Left lung (tissue), 10 donors: ENCODE data around the gene ZNF710. TPM values are rescaled to one million over a fixed set of nuclear protein-coding genes. Genes with fewer than 3 reads are reported as not detected.

Source experiments
- ATAC-seq: fragments of 200-7000 bp; cut with Tn5 transposase; one replicate; pipeline ENCODE4 v1.9.1; 2020; ENCODE audit warnings: moderate library complexity
- DNase-seq, 4 donors: peaks; one replicate each; pipeline ENCODE4 v3.0.0-alpha.2; 2013 to 2020
- H3K27ac ChIP-seq, 2 donors: fragments of 200-600 bp; sonication (generic) in 1 of 2; one replicate each; pipeline versions ENCODE4 v1.5.0 to v1.8.0; 2020 to 2021
- H3K27me3 ChIP-seq, 2 donors: fragments of 200-600 bp; sonication (generic) in 1 of 2; one replicate each; pipeline versions ENCODE4 v1.5.0 to v1.8.0; 2020 to 2021
- H3K36me3 ChIP-seq, 2 donors: fragments of 200-600 bp; sonication (generic) in 1 of 2; one replicate each; pipeline versions ENCODE4 v1.5.0 to v1.8.0; 2020 to 2021
- H3K4me1 ChIP-seq, 2 donors: fragments of 200-600 bp; one replicate each; pipeline ENCODE4 v1.8.0; 2021
- H3K4me3 ChIP-seq, 2 donors: fragments of 200-600 bp; sonication (generic) in 1 of 2; one replicate each; pipeline versions ENCODE4 v1.5.0 to v1.8.0; 2020 to 2021; ENCODE audit warnings: mild to moderate bottlenecking in 1 of 2
- H3K9me3 ChIP-seq, 2 donors: fragments of 200-600 bp; sonication (generic) in 1 of 2; one replicate each; pipeline versions ENCODE4 v1.5.0 to v1.8.0; 2020 to 2021
- intact Hi-C, 2 donors: fragments of 100-400 bp; cut with DNase I; formaldehyde crosslinking; loops; one replicate each; pipeline versions ENCODE4 v1.11.2 to v1.14.2; 2022
- polyA plus RNA-seq, 6 donors: library from polyadenylated mRNA; unstranded; fragments of 120-200 nt; gene quantifications; one replicate each; pipeline ENCODE4 v1.2.1, GENCODE V29; 2013; ENCODE audit not compliant: insufficient read length in 6 of 6
- total RNA-seq, 2 donors: library from RNA; stranded (reverse); fragmentation: NEBNext Ultra II Directional; extraction: Animal tissue kit (Norgen Biotek cat#: 25700); gene quantifications; one replicate each; pipeline ENCODE4 v1.2.1, GENCODE V29; 2021
- TF ChIP-seq, protein P1 (sequence below), 2 donors: fragments of 200-600 bp; sonication (generic) in 1 of 2; IDR thresholded peaks; one replicate each; pipeline versions ENCODE4 v1.5.0 to v1.8.0; 2021; ENCODE audit warnings: antibody characterized with exemption in 2 of 2
- donor health status: DM: no; HTN: yes; CAD: no.
- donor health status: DM: no; HTN: no; CAD: no.

The ZNF710 gene
- total and polyA plus RNA-seq, 8 donors, result 27.9 to 53.7 (median 39.9) TPM

DNA sequence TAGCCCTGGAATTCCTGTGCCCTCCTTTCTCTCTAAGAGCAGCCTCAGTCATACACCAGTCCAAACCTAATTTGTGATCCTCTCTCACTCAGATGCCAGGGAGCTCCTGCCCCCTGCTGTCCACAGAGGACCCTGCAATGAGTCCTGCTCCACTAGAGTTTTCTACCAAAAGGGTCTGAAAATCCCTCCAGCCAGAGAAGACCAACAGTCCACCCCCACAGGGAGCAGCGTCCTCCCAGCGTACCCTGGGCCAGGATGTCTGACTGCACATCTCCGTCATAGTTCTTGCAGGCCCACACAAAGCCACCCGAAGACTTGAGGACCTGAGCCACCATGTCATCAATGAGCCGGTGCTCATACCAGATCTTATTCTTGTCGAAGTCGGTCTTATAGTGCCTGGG lies 85.7 kb downstream of the ZNF710 start:
- Histone ChIP-seq H3K36me3 (peaks cover 0 to 89% of the 10 kb centered on the region in 2 donors), H3K27me3 (no peaks in the 10 kb centered on the region), H3K4me1 (peaks cover 0 to 15% of the 10 kb centered on the region in 2 donors), H3K27ac (no peak overlapping the region), H3K4me3 (no peak overlapping the region), H3K9me3 (no peaks in the 10 kb centered on the region)
- peak; percentile 76 for ATAC-seq
- TF ChIP-seq, protein P1, sequence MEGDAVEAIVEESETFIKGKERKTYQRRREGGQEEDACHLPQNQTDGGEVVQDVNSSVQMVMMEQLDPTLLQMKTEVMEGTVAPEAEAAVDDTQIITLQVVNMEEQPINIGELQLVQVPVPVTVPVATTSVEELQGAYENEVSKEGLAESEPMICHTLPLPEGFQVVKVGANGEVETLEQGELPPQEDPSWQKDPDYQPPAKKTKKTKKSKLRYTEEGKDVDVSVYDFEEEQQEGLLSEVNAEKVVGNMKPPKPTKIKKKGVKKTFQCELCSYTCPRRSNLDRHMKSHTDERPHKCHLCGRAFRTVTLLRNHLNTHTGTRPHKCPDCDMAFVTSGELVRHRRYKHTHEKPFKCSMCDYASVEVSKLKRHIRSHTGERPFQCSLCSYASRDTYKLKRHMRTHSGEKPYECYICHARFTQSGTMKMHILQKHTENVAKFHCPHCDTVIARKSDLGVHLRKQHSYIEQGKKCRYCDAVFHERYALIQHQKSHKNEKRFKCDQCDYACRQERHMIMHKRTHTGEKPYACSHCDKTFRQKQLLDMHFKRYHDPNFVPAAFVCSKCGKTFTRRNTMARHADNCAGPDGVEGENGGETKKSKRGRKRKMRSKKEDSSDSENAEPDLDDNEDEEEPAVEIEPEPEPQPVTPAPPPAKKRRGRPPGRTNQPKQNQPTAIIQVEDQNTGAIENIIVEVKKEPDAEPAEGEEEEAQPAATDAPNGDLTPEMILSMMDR (IDR thresholded peaks at IDR 0.05), result peak; percentile 41 to 81
- DNase-seq, result no peak
- intact Hi-C loops, result no loop called here

DNA sequence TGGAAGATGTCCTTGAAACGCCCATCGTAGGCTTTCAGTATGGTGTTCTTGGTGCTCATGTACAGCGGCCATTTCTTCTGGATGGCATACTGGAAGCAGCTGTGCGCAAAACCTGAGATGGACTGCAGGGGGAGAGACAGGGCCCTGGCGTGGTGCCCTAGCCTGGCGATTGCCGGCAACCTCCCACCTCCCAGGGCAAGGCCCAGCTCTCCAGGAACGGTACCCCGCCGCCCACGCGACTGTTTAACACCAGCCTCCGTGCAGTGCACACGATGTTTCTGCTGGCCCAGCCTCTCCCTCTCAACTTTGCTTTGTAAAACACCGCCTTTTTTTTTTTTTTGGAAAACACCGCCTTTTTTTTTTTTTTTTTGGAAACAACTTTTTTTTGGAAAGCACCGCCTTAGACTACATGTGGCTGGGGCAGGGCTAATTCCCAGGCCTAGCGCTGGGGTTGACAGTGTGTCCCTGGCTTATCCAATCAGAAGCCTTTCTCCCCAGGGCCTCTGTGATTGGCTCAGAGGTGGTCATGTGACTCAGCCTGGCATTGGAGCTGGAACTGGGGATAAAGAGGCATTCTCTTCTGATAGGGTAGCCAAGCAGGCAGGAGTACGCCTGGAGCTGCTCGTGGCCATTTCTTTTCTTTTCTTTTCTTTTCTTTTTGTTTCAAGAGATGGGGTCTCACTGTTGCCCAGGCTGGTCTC lies 86.5 kb downstream of the ZNF710 start:
- Histone ChIP-seq H3K9me3 (no peaks in the 10 kb centered on the region), H3K4me1 (peaks cover 0 to 15% of the 10 kb centered on the region in 2 donors), H3K36me3 (peaks cover 0 to 81% of the 10 kb centered on the region in 2 donors), H3K27me3 (no peaks in the 10 kb centered on the region), H3K27ac (no peak overlapping the region), H3K4me3 (no peak overlapping the region)
- TF ChIP-seq, protein P1 (IDR thresholded peaks at IDR 0.05), result no peak
- ATAC-seq (peak; percentile 11), DNase-seq (peak in 1 of 4 donors; percentile 79)
- intact Hi-C loops, result no loop called here

DNA sequence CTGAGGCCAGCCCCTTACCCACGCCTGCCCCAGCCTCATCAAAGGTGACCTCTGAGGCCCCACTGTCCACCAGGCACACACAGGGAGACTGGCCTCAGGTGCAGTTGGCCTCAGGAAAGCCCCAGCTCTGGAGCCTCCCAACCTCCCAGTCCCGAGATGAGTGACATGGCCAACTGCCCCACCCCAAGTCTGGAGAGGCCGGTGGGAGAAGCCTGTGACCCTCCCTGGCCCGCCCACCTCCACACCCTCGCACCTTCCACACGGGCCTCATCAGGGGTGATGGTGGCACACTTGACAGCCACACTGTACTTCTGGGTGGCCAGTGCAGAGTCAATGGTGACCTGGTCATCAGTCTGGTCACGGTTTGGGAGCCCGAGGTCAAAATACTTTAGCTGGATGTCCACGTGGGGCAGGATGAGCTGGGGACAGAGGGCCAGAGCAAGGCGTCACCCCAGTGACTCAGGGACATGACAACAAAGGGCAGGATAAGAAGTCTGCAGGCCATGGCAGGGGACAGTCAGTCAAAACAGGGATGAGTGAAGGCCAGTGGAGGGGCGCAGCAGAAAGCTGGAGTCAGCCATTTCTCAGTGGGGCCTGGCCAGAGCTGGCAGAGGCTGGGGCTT lies 89.2 kb downstream of the ZNF710 start:
- Histone ChIP-seq H3K4me3 (no peak overlapping the region), H3K4me1 (peaks cover 0 to 17% of the 10 kb centered on the region in 2 donors), H3K27ac (no peak overlapping the region), H3K36me3 (peaks cover 0 to 58% of the 10 kb centered on the region in 2 donors), H3K27me3 (no peaks in the 10 kb centered on the region), H3K9me3 (no peaks in the 10 kb centered on the region)
- DNase-seq (no peak), ATAC-seq (no peak)
- TF ChIP-seq, protein P1 (IDR thresholded peaks at IDR 0.05), result no peak
- intact Hi-C loops, result no loop called here

DNA sequence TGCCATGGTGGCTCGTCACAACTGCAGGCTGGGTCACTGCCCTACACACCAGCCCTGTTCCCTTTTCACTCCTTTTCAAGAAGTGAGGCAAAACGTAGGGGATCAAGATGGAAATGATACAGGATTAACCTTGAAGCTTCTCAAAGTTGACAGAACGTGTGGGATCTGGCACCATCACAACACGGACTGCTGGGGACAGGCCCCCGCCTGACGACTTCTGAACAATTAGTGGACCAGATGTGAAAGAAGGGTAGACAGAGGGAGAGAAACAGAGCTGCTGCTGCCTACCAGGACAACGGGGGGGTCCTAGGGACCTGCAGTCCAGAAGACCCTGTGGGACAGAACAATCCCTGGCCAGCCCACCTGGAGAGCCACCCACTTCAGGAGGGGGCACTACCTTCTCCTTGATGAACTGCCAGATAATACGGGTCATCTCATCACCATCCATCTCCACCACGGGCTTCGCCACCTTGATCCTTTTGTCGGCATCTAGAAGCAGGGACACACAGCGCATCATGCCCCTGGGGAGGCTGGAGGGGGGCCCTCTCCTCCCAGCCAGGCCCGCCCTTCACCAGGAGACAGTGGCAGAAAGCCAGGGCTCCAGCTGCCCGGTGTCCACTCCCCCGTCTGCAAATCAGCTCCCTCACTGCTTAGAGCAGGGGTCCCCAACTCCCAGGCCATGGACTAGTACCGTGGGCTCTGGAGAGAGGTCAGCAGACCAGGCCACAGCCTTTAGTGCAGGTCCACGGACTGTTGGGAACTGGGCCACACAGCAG lies 90.2 kb downstream of the ZNF710 start:
- intact Hi-C loops, result no loop called here
- DNase-seq, result no peak
- Histone ChIP-seq H3K36me3 (peaks cover 0 to 49% of the 10 kb centered on the region in 2 donors), H3K27ac (no peak overlapping the region), H3K4me3 (no peak overlapping the region), H3K4me1 (peaks cover 3 to 16% of the 10 kb centered on the region in 2 donors), H3K9me3 (no peaks in the 10 kb centered on the region), H3K27me3 (no peaks in the 10 kb centered on the region)
- no peak for ATAC-seq
- TF ChIP-seq, protein P1 (IDR thresholded peaks at IDR 0.05), result no peak

DNA sequence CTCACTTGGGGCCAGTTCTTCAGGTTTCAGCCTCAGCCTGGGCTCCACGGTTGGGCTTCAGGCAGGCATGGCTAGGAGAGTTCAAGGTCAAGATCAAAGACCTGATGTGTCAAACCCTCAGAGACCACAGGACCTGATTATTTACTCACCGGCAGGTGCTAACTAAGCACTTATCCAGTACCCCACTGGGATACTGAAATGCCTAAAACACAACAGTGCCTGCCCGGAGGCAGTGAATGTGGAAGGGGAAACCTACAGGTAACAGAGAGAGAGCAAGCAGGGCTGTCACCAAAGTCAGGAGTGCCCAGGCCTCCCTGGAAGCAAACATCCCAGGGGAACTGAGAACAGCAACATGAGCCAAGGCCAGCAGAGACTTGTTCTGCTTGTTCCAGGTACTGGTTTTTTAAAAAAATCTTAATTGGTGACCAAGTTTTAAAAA lies 94.4 kb downstream of the ZNF710 start:
- peaks cover 0 to 11% of the 10 kb centered on the region in 2 donors for H3K36me3 ChIP-seq
- H3K27ac ChIP-seq, result peak overlapping the region in 1 of 2 donors; percentile 37
- ATAC-seq (peak; percentile 47), DNase-seq (peak in 1 of 4 donors; percentile 59)
- H3K27me3 ChIP-seq, result no peaks in the 10 kb centered on the region
- no peaks in the 10 kb centered on the region for H3K9me3 ChIP-seq
- TF ChIP-seq, protein P1 (IDR thresholded peaks at IDR 0.05), result no peak
- no peak overlapping the region for H3K4me3 ChIP-seq
- H3K4me1 ChIP-seq, result peaks cover 22 to 54% of the 10 kb centered on the region in 2 donors
- intact Hi-C loops, result no loop called here
